ENCODE data around the gene FBXW4.
A peak's percentile ranks its signal among the peaks of the same experiment; 100 is the strongest.
"Not testable (repeated sequence)": the region's sequence is repeated elsewhere in the genome, so short reads cannot be mapped to it uniquely, and the experiment has no call there.

The FBXW4 gene

DNA sequence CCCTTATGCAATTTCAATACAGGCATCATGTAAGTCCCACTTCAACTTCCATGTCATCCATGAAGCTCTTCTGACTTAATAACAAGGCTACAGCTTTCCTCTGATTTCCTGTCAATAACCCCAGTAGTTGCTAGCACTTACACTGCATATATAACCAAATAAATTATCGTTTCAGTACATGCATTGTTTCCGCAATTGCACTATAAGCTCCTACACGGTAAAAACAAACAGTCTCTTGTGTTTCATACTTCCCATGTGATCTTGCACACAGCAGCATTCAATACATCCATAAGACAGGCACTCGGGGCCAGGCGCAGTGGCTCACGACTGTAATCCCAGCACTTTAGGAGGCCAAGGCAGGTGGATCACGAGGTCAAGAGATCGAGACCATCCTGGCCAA is 41.4 kb downstream of the FBXW4 start:
- no peak for DNase-seq

DNA sequence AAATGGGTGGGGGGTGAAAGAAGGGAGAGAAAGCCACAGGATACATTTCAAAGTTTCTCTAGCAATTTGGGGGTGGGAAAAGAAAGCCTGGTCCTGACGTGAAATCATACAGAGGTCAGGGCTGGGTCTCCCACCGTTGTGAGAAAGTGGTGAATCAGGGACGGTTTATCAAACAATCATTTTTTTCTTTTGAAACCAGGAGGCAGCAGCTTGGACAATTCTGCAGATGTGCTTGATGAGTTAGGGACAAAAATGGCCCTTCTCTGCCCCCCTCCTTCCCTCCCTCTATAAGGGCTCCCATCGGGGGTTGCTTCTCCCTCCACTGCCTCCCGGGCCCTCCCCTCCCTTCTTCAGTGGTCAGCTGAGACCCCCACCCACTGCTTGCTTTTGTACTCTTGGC is 43.6 kb downstream of the FBXW4 start:
- no peak for DNase-seq

DNA sequence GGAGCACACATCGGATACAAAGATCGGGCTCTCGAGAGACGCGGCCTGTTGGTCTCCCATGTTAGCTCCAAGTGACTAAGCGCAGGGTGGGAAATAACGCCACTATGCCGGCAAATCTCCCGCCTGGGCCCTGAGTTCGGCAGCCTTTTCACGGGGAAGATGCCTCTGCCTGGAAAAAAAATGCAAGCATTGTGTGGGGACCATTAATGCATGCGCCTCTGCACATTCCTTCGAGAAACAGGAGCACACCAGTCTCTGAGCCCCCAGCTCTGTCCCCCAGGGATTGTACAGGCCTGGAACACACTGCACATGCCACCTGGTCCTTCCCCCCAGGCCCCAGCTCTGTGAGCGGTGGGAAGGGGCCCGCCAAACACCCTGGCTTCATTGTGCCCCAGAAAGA is 44.1 kb downstream of the FBXW4 start:
- peak; percentile 94 for DNase-seq

DNA sequence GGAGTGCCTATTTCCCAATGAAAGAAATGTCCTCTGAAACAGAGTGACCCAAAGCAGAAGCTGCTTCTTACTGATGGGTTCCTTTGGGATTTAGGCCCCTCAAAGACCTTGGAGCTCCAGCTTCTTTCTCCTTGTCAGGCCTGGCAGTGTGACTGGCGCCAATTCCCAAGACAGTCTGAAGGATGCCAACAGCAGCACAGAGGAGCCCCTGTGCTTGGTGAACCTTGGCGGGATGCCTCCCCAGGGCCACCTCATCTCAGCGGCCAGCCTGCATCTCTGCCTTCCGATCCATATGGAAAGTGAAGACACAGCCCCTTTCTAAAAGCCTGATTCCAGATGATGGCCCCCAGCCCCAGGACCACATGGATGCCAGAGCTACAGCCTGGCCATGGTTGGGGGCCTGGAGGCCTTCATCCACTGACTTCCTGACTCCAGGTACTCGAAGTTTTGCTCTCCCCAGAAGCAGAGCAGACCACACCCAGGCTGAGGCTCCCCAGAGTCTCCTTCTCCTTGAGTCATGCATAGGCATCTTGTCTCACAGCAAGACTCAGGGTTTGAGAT is 45.4 kb downstream of the FBXW4 start:
- DNase-seq = peak; percentile 42

DNA sequence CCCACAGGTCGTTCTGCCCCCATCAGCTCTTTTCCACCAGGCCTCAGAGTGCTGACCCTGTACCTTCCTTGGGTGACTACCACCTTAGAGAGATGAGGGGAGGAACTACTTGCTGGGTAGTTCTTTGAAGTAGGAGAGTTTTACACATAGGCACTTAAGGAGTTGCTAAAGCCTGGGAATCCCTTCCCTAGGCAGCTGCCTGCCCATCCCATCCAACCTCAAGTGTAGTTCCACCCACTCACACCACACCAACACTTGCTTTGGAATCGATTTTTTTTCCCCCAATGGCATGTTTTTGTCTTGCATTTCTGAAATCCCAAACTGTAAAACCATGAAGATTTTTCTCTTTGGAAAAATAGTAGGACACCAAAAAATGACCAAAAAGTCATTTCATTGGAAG is 47.7 kb downstream of the FBXW4 start:
- DNase-seq = no peak

DNA sequence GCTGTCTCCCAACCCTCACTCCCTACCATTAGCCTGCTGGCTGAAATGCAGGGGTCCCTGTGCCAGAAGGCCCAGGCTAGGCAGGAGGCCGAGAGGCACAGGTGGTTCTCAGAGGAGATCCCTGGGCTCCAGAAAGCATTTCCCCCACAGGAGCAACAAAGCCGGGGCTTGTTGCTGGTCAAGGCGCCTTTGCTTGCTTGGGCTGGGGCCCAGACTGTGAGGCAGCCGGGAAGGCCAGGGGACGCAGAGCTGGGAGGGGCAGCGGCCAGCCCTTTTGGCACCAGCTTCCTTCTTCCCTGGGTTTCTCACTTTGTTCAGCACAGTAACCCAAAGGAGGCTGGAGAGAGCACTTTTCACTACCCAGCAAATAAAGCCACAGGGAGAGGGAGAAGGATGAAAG is 48.6 kb downstream of the FBXW4 start:
- DNase-seq = no peak

DNA sequence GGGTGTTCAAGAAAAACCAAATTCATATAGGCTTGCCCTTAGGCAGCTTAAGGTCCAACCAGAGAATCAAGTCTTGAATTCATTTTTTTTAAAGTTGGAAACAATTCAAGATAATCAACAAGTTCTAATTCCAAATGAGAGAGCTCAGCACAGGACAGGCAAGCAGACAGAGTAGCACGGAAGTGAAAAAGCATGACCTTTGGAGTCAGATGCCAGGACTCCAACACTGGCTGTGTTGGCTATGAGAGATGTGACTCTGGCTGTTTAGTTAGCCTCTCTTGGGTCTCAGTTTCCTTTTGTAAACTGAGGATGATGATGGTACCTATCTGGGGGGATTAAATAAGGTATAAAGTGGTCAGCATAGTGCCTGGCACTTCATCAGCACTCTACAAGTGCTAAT is 49.3 kb downstream of the FBXW4 start:
- DNase-seq = no peak

DNA sequence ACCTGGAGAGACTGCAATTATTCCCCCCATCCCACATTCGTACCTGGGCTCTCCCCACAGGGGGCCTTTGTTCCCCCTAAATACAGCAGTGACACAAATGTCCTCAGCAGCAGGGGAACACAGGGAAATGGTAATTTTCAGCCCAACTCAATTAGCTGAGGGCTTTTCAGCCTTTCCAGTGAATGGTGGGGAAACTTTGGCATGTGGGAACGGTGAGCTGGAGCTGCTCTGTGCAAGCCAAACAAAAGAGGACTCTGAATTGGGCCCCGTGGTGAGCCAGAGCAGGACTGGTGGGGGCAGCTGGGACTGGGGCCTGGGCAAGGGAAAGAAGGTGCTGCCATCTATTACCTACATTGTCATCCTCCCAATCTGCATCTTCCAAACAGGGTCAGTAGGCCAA is 51.0 kb downstream of the FBXW4 start:
- DNase-seq = peak; percentile 36

DNA sequence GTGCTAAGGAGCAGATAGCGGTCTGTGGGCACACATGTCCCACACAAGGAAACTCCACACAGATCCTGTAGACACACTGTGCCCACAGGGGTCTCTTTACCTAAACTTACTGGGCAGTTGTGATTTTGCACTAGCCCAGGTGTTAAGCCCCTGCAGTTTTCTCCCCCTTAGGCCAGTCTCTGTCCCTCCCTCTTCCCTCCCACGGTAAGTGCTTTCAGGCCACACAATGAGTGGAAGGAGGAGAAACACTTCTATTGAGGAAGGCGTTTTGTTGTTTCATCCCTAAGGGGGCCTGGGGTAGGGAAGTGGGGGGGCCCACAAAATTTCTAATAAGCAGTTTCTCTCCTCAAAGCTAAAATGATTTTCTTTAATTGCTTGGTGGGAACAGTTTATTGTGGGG is 51.4 kb downstream of the FBXW4 start:
- no peak for DNase-seq

DNA sequence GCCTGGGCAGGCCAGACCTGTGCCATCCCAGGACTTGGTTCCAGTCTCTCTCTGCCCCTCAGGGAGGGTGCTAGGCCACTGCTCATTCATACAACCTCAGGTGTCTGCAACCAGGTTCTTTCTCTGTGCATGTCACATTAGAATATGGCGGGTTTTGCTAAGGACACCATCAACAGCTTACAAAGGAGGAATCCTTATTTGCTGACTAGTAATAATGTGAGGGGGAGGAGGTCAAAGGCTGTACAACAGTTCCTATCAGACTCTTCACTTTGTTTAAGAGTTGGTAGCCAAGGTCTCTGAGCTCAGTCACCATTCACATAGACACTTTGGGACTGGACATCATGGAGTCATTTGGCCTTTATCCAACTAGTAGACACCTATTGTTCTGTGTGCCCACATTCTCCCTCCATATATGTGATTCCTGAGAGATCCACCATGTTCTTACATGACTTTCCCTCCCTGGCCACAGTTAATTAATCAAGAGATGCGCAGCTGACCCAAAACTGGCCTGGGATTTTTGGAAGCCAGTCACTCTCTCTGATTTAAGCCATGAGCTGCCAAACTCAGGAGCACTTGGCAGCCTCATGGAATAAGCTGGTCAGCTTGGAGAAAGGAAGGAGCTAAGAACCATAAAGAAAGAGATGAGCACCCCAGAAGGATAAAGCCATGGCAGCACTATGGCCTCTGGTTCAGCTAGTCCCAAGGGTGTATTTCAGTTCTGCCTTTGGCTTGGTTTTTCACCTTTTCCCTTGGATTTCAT is 55.6 kb downstream of the FBXW4 start:
- DNase-seq = no peak

DNA sequence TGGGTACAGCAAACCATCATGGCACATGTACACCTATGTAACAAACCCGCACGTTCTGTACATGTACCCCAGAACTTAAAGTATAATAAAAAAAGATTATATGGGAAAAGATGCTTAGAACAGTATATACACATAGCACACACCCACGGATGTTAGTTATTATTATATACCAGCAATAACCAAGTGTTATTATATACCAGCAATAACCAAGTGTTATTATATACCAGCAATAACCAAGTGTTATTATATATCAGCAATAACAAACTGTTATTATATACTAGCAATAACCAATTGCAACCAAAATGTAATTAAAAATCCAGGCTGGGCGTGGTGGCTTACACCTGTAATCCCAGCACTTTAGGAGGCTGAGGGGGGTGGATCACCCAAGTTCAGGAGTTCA is 61.5 kb downstream of the FBXW4 start:
- DNase-seq = not testable (repeated sequence)

DNA sequence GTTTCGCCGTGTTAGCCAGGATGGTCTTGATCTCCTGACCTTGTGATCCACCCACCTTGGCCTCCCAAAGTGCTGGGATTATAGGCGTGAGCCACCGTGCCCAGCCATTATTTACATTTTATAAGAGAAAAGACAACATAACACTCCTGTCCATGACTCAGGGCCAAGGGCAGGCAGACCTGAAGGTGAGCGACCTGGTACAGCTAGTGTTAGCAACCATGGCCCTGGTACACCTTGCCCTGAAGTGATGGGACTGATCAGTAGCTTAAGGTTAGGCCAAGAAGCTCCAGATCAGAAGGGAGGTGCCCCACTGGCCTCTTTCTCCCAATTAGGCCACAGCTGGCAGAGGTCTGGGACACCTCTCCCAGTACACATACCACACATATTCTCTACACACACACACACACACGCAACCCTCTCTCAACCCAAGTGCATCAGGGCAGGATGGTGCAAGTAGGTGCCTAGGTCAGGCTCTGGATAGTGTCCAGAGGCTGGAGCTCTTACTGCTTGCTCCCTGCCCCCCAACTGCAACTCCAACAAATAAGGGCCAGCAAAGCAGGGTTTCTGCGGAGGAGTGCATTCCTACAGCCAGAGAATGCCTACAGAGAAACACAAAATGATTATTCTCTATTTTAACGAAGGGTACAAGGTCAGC is 63.0 kb downstream of the FBXW4 start:
- no peak for DNase-seq

DNA sequence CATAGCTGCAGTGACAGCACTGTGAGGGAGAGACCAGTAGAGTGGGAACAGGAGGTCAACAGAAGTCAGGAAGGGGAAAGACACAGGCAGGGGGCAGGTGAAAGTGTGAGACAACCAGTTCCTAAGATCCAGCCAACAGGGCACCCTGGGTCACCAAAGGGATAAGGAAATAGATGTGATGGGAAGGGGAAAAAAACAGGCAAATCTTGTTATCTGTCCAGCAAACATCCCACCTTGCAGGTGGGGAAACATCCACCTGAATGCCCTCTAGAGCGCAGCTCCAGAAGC is 64.4 kb downstream of the FBXW4 start:
- no peak for DNase-seq

DNA sequence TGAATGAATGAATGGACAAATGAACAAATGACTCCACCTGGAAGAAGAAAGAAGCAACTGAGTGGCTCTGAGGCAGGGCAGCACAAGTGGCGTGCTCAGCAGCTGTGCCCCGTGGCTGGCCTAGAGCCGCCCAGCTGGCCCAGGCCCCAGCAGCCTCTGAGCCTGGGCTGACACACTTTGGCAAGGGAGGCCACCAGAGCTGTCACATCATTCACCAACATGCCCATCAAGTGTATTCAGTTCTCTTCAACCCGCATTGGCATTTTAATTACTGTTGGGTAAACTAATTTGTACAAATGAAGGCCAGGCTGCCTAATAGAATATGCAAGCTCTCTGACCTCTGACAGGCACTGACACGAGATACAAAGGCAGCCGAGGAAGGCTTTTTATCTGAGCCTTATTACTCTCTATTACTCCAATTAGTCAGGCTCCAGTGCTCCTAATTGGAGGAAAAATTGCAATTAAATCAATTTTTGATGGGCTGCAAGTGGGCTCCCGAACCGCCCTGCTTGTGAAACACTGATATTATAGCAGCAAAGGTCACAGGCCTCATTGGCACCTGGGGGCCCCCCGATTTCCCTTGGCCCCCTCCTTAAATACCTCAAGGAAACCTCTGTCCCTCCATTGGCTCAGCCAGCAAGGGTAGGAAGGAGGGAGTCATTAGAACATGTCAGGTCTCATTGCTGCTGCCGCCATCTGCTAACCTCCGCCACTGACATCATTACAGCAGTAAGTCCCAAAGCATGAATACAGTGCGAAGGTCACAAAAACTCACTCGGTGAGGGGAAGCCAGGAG is 64.9 kb downstream of the FBXW4 start:
- DNase-seq = peak; percentile 93

DNA sequence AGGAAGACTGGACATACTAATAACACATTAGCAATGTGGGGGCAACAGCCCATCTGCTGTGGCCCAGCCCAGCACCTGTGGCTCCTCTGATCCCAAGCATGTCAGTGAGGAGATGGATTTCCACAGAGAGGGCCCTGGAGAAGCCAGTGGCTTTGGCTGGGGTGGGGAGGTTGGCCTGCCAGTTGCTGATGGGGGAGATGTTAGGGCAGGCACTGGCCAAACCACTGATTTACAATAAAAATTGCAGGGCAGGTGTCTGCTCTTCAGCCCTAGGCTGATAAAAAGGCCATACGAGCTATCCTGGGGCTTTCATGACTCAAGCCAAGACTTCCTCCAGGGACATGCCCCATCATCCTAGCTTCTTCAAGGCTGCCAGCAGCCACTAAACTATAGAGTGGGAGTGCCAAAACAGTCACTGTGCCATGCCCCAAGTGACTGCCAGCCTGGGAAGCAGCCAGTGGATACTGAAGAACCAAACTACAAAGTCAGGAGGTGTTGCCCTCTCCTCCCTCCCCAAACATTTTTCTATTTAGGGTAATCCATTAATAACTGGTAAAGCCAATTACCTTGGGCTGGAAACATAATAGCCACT is 69.1 kb downstream of the FBXW4 start:
- DNase-seq = no peak

DNA sequence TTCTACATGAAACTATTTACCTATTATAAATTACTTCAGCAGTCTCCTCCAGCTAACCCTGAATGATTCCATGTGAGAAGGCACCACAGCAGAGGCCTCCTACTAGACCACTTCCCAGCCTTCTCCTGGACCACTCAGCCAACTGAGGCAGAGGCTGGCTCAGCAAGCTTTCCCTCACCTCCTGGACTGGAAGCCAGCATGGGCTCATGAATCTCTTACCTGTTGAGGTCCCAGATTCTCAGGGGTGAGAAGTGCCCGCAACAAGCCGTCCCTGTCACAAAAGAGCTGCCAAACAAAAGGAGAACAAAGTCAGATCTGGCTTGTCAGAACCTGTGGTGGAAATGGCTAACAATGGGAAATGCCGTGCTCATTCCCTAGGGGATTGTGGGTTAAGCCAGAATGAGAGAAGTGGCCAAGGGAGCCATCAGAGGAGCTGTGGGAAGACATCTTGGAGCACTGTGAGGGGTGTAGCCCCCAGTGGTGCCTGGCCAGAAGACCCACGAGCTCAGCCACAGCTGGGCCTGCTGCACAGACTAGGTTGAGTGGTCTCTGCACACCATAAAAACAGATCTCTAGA is 70.4 kb downstream of the FBXW4 start:
- no peak for DNase-seq

DNA sequence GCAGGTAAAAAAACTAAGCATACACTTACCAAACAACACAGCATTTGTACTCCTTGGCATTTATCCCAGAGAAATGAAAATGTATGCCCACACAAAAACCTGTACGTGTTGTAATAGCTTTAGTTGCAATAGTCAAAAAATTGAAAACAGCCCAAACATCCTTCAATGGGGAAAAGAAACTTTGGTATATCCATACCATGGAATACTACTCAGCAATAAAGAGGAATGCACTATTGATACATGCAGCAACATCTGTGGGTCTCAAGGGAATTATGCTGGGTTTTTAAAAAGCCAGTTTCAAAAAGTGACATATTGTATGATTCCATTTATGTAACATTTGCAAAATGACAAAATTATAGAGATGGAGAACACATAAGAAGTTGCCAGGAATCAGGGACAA is 71.4 kb downstream of the FBXW4 start:
- no peak for DNase-seq

DNA sequence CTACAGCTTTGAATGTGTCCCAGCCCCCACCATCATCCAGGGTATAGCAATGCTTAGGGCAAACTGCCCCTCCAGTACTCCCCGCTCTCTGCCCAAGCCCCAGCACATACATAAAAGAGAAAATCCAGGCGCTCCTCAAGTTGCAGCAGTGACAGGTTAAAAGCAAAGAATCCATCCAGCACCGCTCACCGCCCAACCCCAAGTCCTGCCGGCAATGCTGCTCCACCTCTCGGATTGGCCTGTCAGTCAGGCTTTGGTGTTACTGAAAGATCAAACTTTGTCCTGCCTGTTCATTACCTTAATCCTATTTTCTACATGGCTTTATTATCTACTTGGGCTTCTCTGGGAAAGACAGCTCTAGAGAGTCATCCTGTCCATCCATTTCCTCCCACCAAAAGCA is 75.0 kb downstream of the FBXW4 start:
- no peak for DNase-seq

DNA sequence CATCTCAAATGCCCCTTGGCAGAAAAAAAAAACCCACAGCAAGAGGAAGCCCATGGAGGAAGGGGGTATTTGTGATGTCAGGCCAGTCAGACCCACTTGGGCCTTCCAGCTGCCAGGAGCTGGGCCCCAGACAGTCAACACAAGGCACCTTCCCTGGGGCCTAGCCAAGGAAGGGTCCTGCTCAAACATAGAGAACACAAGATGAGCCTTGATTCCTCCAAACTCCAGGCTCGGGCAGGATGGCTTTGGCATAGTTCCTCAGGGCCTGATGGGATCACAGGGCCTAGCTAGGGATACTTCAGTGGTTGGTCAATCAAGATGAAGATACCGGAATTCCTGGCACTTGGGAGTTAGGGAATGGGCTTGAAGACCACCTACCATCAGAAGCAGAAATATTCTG is 76.1 kb downstream of the FBXW4 start:
- no peak for DNase-seq

DNA sequence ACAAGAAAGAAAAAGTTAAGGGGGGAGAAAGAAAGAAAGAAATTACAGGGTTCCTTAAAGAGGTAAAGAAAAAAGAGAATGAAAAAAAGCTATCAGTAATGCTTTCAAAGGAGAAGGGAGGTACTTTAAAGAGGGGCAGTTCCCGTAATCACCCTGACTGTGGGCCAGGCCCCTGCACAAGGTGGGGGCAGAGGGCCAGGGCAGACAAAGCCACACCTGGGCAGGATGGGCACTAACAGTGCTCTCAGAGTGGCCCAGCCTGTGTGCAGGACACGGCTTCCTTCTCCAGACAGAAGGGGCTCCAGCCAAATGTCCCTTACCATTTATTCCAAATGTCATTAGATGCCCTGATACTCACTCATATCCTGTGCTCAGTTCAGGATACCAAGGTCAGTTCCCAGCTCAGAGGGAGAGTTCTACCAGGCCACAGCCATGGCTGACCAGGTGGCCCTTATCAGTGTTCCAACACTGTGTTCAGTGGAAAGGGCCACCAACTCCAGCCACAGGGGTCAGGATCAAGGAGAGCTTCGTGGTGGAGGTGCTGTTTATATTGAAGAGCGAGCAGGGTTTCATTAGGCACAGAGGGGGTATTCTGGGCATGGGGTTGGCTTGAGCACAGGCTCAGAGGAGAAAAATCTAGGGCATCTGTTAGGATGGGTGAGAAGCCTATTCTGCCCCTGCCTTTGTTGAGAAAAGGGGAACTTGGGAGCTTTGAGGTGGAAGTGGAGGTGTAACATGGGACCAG is 77.0 kb downstream of the FBXW4 start:
- DNase-seq = no peak

DNA sequence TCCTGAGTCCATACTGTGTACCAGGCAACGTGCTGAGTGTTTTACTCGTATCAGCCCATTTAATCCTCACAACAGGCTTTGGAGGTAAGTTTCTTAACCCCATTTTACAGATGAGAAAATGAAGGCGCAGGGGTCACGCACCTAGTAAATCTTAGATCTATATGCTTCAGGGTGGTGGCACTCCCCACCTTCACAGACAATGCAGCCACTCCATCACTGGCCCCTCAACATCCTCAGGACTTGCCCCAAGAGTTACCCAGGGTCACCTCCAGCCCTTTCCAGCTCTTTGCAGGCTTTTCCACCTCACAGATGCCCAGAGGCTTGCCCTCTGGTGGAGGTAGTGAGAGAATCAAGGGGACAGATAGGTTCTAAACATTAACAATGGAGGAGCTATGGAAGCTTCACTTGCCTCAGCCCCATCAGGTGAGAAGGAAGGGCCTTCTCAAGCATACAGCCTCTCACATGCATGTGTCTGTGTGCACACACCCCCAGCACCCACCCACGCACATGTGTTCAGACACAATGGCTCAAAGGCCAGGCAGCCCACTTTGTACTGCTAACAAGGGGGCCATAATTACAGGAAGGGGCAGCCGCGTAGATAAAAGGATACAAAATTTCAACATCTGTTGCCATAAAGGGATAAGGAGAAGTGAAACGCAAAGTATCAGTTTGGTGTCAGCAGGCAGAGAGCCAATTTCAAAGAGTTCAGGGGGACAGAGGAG is 77.7 kb downstream of the FBXW4 start:
- no peak for DNase-seq
